ENCODE results near the gene ACVR1B.

ACVR1B gene

GRCh38 chr12:51932218-51933076 is 19.1 kb upstream of the ACVR1B start:
- TF ChIP-seq CTCF (IDR thresholded peaks at IDR 0.05; ENCODE audit: borderline replicate concordance, extremely low read depth, low read length, poor library complexity, severe bottlenecking) (no peak), EZH2 (IDR thresholded peaks at IDR 0.05; ENCODE audit: borderline replicate concordance, low read depth, low read length, severe bottlenecking) (no peak)
- Histone ChIP-seq H3K4me2 (ENCODE audit: insufficient read depth, low read length) (no peak overlapping the region), H3K4me3 (ENCODE audit: low read depth in 1 of 2, low read length in 2 of 2) (no peak overlapping the region), H3K36me3 (ENCODE audit: insufficient read depth, low read length) (no peaks in the 10 kb centered on the region), H3K9me3 (ENCODE audit: insufficient read depth, low read length, severe bottlenecking) (no peaks in the 10 kb centered on the region), H3K27me3 (ENCODE audit: insufficient read depth, low read length, poor library complexity) (no peaks in the 10 kb centered on the region), H3K4me1 (ENCODE audit: insufficient read depth, low read length) (no peaks in the 10 kb centered on the region), H4K20me1 (ENCODE audit: insufficient read depth, low read length) (no peaks in the 10 kb centered on the region; the same call in 1 of the 2 replicates), H2AFZ (ENCODE audit: low read depth, low read length) (no peak overlapping the region), H3K9ac (ENCODE audit: low read depth, low read length) (no peak overlapping the region), H3K79me2 (ENCODE audit: insufficient read depth, low read length) (no peaks in the 10 kb centered on the region), H3K27ac (ENCODE audit: low read length) (no peak overlapping the region)
- no peak for DNase-seq
- ATAC-seq (ENCODE audit: insufficient read depth, low read depth) = no peak

- Histone ChIP-seq H3K36me3 (ENCODE audit: insufficient read depth, low read length) (no peaks in the 10 kb centered on the region), H3K27ac (ENCODE audit: low read length) (no peak overlapping the region), H2AFZ (ENCODE audit: low read depth, low read length) (no peak overlapping the region), H4K20me1 (ENCODE audit: insufficient read depth, low read length) (no peaks in the 10 kb centered on the region; the same call in none of the 2 replicates), H3K4me2 (ENCODE audit: insufficient read depth, low read length) (no peak overlapping the region), H3K79me2 (ENCODE audit: insufficient read depth, low read length) (no peaks in the 10 kb centered on the region), H3K4me3 (ENCODE audit: low read depth in 1 of 2, low read length in 2 of 2) (no peak overlapping the region), H3K4me1 (ENCODE audit: insufficient read depth, low read length) (no peaks in the 10 kb centered on the region), H3K27me3 (ENCODE audit: insufficient read depth, low read length, poor library complexity) (peaks cover 13% of the 10 kb centered on the region), H3K9ac (ENCODE audit: low read depth, low read length) (no peak overlapping the region), H3K9me3 (ENCODE audit: insufficient read depth, low read length, severe bottlenecking) (no peaks in the 10 kb centered on the region)
- ATAC-seq (ENCODE audit: insufficient read depth, low read depth) = no peak
- DNase-seq = no peak
- TF ChIP-seq CTCF (IDR thresholded peaks at IDR 0.05; ENCODE audit: borderline replicate concordance, extremely low read depth, low read length, poor library complexity, severe bottlenecking) = no peak
- no peak for TF ChIP-seq EZH2 (IDR thresholded peaks at IDR 0.05; ENCODE audit: borderline replicate concordance, low read depth, low read length, severe bottlenecking)
Observed at GRCh38 chr12:51934080-51934479, 17.4 kb upstream of the ACVR1B start.

GRCh38 chr12:51937926-51938325 is 13.6 kb upstream of the ACVR1B start:
- Histone ChIP-seq H3K27ac (ENCODE audit: low read length) (no peak overlapping the region), H3K79me2 (ENCODE audit: insufficient read depth, low read length) (no peaks in the 10 kb centered on the region), H3K4me3 (ENCODE audit: low read depth in 1 of 2, low read length in 2 of 2) (no peak overlapping the region), H3K27me3 (ENCODE audit: insufficient read depth, low read length, poor library complexity) (peaks cover 13% of the 10 kb centered on the region), H2AFZ (ENCODE audit: low read depth, low read length) (no peak overlapping the region), H3K9me3 (ENCODE audit: insufficient read depth, low read length, severe bottlenecking) (no peaks in the 10 kb centered on the region), H3K4me2 (ENCODE audit: insufficient read depth, low read length) (no peak overlapping the region), H4K20me1 (ENCODE audit: insufficient read depth, low read length) (no peaks in the 10 kb centered on the region; the same call in none of the 2 replicates), H3K36me3 (ENCODE audit: insufficient read depth, low read length) (no peaks in the 10 kb centered on the region), H3K4me1 (ENCODE audit: insufficient read depth, low read length) (no peaks in the 10 kb centered on the region), H3K9ac (ENCODE audit: low read depth, low read length) (no peak overlapping the region)
- ATAC-seq (ENCODE audit: insufficient read depth, low read depth) = no peak
- no peak for DNase-seq
- TF ChIP-seq CTCF (IDR thresholded peaks at IDR 0.05; ENCODE audit: borderline replicate concordance, extremely low read depth, low read length, poor library complexity, severe bottlenecking) (no peak), EZH2 (IDR thresholded peaks at IDR 0.05; ENCODE audit: borderline replicate concordance, low read depth, low read length, severe bottlenecking) (no peak)

All from DND-41 (cell line).